Measurements from ENCODE around the gene TARBP1.

DNA sequence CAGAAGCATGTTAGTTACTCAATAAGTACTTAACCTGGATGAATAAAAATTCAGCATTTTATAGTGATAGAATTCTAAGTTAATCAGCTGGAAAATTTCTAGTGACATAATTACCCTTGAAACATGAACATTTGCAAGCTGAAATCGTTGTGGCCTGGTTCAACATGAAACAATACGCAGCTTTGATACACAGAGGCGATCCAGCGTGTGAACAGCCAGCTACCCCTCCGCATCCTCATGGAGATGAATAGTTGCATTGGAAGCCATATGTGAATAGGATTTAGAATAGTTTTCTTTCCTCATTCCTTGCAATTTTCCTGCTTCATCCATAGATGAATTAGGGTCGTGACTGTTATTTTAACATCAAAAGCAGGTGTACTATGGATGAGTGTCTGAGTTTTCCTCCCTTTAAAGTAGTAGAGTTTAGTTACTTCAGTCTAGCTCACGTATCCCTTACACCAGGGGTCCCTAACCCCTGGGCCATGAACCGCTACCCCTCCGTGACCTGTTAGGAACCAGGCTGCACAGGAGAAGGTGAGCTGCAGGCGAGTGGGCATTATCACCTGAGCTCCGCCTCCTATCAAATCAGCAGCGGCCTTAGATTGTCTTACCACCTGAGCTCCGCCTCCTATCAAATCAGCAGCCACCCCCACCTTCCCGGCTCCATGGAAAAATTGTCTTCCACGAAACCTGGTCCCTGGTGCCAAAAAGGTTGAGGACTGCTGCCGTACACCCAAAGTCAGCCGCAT, 6.2 kb upstream of the TARBP1 start:
- TF ChIP-seq, protein P1, sequence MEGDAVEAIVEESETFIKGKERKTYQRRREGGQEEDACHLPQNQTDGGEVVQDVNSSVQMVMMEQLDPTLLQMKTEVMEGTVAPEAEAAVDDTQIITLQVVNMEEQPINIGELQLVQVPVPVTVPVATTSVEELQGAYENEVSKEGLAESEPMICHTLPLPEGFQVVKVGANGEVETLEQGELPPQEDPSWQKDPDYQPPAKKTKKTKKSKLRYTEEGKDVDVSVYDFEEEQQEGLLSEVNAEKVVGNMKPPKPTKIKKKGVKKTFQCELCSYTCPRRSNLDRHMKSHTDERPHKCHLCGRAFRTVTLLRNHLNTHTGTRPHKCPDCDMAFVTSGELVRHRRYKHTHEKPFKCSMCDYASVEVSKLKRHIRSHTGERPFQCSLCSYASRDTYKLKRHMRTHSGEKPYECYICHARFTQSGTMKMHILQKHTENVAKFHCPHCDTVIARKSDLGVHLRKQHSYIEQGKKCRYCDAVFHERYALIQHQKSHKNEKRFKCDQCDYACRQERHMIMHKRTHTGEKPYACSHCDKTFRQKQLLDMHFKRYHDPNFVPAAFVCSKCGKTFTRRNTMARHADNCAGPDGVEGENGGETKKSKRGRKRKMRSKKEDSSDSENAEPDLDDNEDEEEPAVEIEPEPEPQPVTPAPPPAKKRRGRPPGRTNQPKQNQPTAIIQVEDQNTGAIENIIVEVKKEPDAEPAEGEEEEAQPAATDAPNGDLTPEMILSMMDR (IDR thresholded peaks at IDR 0.05): no peak
- TF ChIP-seq POLR2AphosphoS5 (IDR thresholded peaks at IDR 0.05) (no peak), POLR2A (IDR thresholded peaks at IDR 0.05) (no peak), EP300 (IDR thresholded peaks at IDR 0.05) (no peak)
